ENCODE measurements around the gene LIMS2.

The LIMS2 gene

GRCh38 chr2:127607399-127607908, 67.9 kb downstream of the LIMS2 start:
- DNase-seq (ENCODE audit: low spot score) = no peak

GRCh38 chr2:127606625-127607398, 68.5 kb downstream of the LIMS2 start:
- no peak for DNase-seq (ENCODE audit: low spot score)

- DNase-seq (ENCODE audit: low spot score) = no peak
Measured at GRCh38 chr2:127605691-127606263, 69.6 kb downstream of the LIMS2 start.

- DNase-seq (ENCODE audit: low spot score) = no peak
Measured at GRCh38 chr2:127604986-127605385, 70.3 kb downstream of the LIMS2 start.

- DNase-seq (ENCODE audit: low spot score) = no peak
Measured at GRCh38 chr2:127599211-127599610, 76.1 kb downstream of the LIMS2 start.

GRCh38 chr2:127598711-127599110, 76.6 kb downstream of the LIMS2 start:
- no peak for DNase-seq (ENCODE audit: low spot score)

- no peak for DNase-seq (ENCODE audit: low spot score)
Measured at GRCh38 chr2:127597984-127598380, 77.3 kb downstream of the LIMS2 start.

- DNase-seq (ENCODE audit: low spot score) = no peak
Measured at GRCh38 chr2:127597046-127597983, 78.0 kb downstream of the LIMS2 start.

- DNase-seq (ENCODE audit: low spot score) = no peak
Measured at GRCh38 chr2:127596311-127597045, 78.9 kb downstream of the LIMS2 start.

- no peak for DNase-seq (ENCODE audit: low spot score)
Measured at GRCh38 chr2:127594116-127594591, 81.2 kb downstream of the LIMS2 start.

- no peak for DNase-seq (ENCODE audit: low spot score)
Measured at GRCh38 chr2:127593228-127594115, 81.9 kb downstream of the LIMS2 start.

- no peak for DNase-seq (ENCODE audit: low spot score)
Measured at GRCh38 chr2:127592761-127593227, 82.5 kb downstream of the LIMS2 start.

- peak; percentile 73 for DNase-seq (ENCODE audit: low spot score)
Measured at GRCh38 chr2:127591221-127591923, 84.0 kb downstream of the LIMS2 start.

GRCh38 chr2:127590386-127591190, 84.7 kb downstream of the LIMS2 start:
- no peak for DNase-seq (ENCODE audit: low spot score)

GRCh38 chr2:127589841-127590240, 85.5 kb downstream of the LIMS2 start:
- DNase-seq (ENCODE audit: low spot score) = no peak

- DNase-seq (ENCODE audit: low spot score) = no peak
Measured at GRCh38 chr2:127589358-127589757, 86.0 kb downstream of the LIMS2 start.
